Embryonic facial prominence (tissue), 1 donor: ENCODE results near the gene POR.
"Not testable (repeated sequence)": the region's sequence is repeated elsewhere in the genome, so short reads cannot be mapped to it uniquely, and the experiment has no call there.

ENCODE experiments used
- DNase-seq: peaks from one replicate; pipeline ENCODE4 v3.0.0-alpha.2; 2016; ENCODE audit errors: extremely low spot score

POR gene

DNA sequence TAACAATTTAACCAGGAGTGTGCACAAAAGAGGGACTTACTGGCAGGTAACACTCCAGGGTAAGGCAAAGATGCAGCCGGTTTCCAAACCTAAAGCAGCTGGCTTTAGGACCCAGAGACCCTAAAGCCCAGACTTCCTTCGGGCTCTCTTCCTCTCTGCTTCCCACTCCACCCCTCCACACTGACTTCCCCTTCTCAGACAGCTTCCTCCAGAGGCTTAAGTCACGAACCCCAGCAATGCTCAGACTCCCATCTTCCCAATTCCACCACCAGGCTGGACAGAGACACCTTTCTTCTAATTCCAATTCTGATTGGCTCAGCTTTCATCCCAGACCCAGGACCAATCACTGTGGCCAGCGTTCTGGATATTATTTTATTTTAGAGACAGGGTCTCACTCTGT is 108.0 kb downstream of the POR start:
- DNase-seq, result no peak

DNA sequence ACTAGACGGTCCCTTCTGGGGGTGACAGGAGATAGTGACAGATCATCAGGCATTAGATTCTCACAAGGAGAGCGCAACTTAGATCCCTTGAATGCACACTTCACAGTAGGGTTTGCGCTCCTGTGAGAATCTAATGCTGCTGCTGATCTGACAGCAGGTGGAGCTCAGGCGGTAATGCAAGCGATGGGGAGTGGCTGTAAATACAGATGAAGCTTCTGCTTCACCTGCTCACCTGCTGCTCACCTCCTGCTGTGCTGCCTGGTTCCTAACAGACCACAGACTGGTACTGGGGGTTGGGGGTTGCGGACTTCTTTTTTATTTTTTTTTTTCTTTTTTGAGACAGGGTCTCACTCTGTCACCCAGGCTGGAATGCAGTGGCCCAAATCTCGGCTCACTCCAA is 114.7 kb downstream of the POR start:
- not testable (repeated sequence) for DNase-seq

DNA sequence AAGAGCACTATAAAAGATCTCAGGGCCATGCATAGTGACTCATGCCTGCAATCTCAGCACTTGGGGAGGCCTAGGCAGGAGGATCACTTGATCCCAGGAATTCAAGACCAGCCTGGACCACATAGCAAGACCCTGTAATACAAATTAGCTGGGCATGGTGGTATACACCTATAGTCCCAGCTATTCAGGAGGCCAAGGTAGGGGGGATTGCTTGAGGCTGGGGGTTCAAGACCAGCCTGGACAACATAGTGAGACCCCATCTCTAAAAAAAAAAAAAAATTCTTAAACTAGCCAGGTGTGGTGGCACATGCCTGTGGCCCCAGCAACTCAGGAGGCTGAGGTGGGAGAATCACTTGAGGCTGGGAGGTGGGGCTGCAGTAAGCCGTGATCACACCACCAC is 117.0 kb downstream of the POR start:
- no peak for DNase-seq
